NB4 (cell line): ENCODE data around the gene C1RL.
"Not testable (repeated sequence)": the region's sequence is repeated elsewhere in the genome, so short reads cannot be mapped to it uniquely, and the experiment has no call there.

ENCODE experiments used
- DNase-seq: peaks from one replicate; pipeline ENCODE4 v3.0.0; 2010; ENCODE audit warnings: low read depth
- H3K4me3 ChIP-seq: one replicate; pipeline ENCODE4 v1.5.1; 2011; ENCODE audit warnings: mild to moderate bottlenecking, low read depth, low read length, moderate library complexity
- MYC ChIP-seq: IDR thresholded peaks from 2 replicates; pipeline ENCODE4 v1.6.1; 2011; ENCODE audit warnings: low read depth, low read length
- POLR2A ChIP-seq: IDR thresholded peaks from 2 replicates; pipeline ENCODE4 v1.6.1; 2011; ENCODE audit warnings: mild to moderate bottlenecking; ENCODE audit not compliant: insufficient read length; ENCODE audit errors: extremely low read depth
- TF ChIP-seq, protein P1 (sequence below): IDR thresholded peaks from one replicate; pipeline ENCODE4 v1.5.1; 2012; ENCODE audit warnings: low read depth, low read length
- TF ChIP-seq, protein P2 (sequence below): IDR thresholded peaks from 2 replicates; pipeline ENCODE4 v1.6.1; 2011; ENCODE audit warnings: low read depth, low read length

The C1RL gene

DNA sequence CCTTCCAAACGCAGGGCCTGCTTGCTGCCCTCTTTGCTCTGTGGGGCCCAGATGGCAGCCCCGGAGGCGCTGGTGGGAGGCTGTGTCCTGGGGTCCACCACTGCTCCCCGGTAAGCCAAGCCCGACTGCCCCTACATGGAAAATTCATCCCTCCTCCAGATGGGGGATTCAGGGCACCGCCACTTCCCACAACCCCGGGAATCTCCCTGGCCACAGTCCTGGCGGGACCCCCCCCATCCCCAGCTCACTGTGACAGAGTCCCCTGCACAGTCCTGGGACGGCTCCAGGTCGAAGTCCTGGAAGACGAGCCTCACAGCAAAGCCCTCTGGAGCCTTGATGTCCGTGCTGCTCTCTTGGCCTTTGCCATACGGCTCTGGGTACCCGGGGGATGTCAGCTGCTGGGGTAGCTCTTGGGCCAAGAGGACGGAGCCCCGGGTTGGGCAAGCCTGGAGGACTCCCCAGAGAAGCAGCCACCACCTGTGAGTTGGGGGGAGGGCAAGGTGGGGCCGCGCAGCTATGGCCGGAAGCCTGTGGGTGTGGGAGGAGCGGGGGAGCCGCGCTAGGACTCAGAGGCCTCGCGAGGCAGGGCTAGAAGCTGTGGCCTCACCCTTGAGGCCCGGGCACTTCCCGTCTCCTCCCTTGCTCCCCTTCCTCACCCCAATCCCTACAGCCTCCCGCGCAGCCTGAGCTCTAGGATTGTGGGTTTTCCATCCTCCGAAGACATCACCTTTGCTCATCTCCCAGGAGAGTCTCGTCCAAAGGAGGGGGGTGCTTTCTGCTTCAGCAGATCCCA, 815 bp downstream of the C1RL start:
- DNase-seq, result peak; percentile 92
- TF ChIP-seq POLR2A (peak; percentile 26), MYC (peak; percentile 70)
- TF ChIP-seq, protein P1, sequence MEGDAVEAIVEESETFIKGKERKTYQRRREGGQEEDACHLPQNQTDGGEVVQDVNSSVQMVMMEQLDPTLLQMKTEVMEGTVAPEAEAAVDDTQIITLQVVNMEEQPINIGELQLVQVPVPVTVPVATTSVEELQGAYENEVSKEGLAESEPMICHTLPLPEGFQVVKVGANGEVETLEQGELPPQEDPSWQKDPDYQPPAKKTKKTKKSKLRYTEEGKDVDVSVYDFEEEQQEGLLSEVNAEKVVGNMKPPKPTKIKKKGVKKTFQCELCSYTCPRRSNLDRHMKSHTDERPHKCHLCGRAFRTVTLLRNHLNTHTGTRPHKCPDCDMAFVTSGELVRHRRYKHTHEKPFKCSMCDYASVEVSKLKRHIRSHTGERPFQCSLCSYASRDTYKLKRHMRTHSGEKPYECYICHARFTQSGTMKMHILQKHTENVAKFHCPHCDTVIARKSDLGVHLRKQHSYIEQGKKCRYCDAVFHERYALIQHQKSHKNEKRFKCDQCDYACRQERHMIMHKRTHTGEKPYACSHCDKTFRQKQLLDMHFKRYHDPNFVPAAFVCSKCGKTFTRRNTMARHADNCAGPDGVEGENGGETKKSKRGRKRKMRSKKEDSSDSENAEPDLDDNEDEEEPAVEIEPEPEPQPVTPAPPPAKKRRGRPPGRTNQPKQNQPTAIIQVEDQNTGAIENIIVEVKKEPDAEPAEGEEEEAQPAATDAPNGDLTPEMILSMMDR, result no peak
- TF ChIP-seq, protein P2, sequence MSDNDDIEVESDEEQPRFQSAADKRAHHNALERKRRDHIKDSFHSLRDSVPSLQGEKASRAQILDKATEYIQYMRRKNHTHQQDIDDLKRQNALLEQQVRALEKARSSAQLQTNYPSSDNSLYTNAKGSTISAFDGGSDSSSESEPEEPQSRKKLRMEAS, result peak; percentile 63
- peak overlapping the region; percentile 67 for H3K4me3 ChIP-seq

DNA sequence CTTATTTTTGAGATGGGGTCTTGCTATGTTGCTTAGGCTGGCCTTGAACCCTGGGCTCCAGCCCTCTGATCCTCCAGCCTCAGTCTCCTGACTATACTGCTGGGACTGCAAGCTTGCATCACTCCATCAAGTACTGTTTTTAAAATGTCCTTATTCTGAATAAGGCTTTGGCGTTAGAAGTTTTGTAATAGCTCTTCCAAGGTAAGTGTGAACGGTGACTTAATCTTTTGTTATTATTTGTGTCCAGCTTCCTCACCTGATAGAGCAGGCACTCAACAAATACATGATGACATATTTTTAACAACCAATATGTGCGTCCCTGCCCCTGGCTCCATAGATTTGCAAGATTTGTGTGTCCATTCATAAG, 1.4 kb downstream of the C1RL start:
- no peak for DNase-seq
- TF ChIP-seq, protein P2, result no peak
- TF ChIP-seq POLR2A (no peak), MYC (no peak)
- TF ChIP-seq, protein P1, result no peak
- peak overlapping the region; percentile 67 for H3K4me3 ChIP-seq

DNA sequence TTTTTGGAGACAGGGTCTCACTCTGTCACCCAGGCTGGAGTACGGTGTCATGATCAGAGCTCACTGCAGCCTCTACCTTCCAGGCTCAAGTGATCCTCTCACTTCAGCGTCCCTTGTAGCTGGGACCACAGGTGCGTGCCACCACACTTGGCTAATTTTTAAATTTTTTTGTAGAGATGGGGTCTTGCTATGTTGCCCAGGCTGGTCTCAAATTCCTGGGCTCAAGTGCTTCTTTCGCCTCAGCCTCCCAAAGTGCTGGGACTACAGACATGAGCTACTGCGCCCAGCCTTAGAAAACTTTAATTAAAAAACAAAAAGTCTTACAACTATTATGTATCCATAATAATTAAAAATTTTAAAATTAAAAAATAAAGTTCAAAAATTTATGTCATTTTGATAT, 1.8 kb downstream of the C1RL start:
- DNase-seq, H3K4me3 ChIP-seq: not testable (repeated sequence)

DNA sequence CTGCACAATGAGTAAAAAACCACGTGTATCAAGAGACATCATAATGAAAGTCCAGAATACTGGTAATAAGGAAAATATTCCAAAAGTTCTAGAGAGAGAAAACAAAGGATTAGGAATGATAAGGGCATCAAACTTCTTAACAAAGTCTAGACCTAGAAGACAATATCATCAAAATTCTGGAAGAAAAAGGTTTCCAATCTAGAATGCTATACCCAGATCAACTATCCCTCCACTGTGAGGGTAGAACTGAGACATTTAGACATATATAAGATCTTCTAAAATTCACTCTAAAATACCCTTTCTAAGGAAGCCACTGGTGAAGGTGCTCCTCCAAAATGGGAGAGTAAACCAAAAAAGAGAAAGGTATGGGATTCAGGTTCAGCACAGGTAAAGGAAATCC, 2.9 kb downstream of the C1RL start:
- TF ChIP-seq, protein P1, result no peak
- no peak for TF ChIP-seq POLR2A
- TF ChIP-seq, protein P2, result no peak
- DNase-seq, result no peak
- H3K4me3 ChIP-seq, result no peak overlapping the region

DNA sequence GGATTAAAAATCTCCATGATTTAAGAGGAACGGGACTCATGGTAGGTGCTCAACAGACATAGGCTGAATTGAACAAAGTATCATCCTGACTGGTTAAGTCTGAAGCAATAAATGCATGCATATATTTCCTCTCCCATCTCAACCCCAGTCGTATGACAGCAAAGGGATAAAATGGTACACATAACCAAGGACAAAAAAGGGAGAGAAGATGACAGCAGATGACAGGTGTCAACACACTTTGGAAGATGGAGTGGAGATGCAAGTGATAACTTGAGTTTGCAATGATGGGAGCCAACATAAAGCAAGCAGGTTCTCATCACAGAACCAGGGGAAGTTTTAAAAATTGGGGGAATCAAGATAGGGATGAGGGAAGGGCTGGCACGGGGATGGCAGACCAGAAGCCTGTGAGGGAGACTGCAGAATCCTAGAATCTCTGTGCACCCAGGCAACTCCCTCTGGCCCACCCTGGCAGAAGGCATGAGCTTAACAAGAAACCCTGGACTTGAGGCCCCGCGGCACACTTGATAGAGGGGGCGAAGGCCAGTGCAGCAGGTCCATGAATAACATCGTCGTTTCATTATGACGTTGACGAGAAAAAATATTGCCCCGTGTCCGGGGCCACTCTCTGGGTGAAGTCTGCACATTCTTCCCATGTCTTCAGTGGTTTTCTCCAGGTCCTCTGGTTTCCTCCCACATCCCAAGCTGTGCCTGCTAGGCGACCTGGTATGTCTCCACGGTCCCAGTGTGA, 5.0 kb downstream of the C1RL start:
- TF ChIP-seq, protein P1, result no peak
- TF ChIP-seq, protein P2, result no peak
- TF ChIP-seq POLR2A (no peak), MYC (no peak)
- H3K4me3 ChIP-seq, result no peak overlapping the region
- DNase-seq, result no peak

DNA sequence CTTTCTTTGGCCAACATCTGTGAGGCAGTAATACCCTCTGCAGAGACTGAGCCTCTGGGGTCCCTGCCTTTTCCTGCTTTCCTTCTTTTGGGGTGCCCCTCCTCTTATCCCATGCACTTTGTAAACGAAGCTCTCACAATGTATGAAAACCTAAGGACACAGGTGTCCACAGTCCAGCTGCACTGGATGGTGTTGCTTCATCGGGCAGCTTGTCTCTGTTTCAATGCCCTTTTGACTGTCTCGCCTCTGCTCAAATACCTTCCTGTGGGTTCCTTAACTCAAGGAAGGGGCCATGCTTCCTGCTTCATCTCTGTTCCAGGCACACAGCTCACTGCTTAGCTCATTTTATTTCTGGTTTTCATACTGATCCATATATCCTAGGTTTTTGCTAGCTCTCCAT, 6.4 kb downstream of the C1RL start:
- no peak overlapping the region for H3K4me3 ChIP-seq
- TF ChIP-seq, protein P1, result no peak
- TF ChIP-seq MYC, result no peak
- no peak for TF ChIP-seq POLR2A
- TF ChIP-seq, protein P2, result no peak
- no peak for DNase-seq
